Ovary (tissue), 3 donors: ENCODE measurements around the gene MRPL51.

ENCODE experiments used
- CTCF ChIP-seq, 3 donors: fragments of 450-650 bp in 2 of 3; fragments of 200-600 bp in 1 of 3; IDR thresholded peaks; one replicate each; pipeline versions ENCODE4 v1.5.1 to v1.8.0; 2016 to 2022; ENCODE audit warnings: antibody characterized with exemption in 3 of 3, mild to moderate bottlenecking in 1 of 3
- EP300 ChIP-seq: sonication (generic); formaldehyde crosslinking; IDR thresholded peaks from one replicate; pipeline ENCODE4 v1.6.1; 2017; ENCODE audit warnings: antibody characterized with exemption
- POLR2A ChIP-seq: fragments of 450-650 bp; IDR thresholded peaks from one replicate; pipeline ENCODE4 v1.6.1; 2017; ENCODE audit warnings: antibody characterized with exemption, mild to moderate bottlenecking, moderate library complexity
- donor health status: DM: no; HTN: no; CAD: no.

GRCh38 chr12:6532051-6532926 lies 39.2 kb upstream of the MRPL51 start:
- TF ChIP-seq POLR2A: no peak
- TF ChIP-seq CTCF (IDR thresholded peaks at IDR 0.05): no peak
- no peak for TF ChIP-seq EP300
